Vagina (tissue), 2 donors: ENCODE results near the gene ANKRD53. TPM values are rescaled to one million over a fixed set of nuclear protein-coding genes. Genes with fewer than 3 reads are reported as not detected.

Source experiments
- DNase-seq, 2 donors: peaks; one replicate each; pipeline ENCODE4 v3.0.0-alpha.2; 2017; ENCODE audit errors: extremely low spot score in 2 of 2
- H3K27ac ChIP-seq: fragments of 200-600 bp; sonication (generic); one replicate; pipeline ENCODE4 v1.5.1; 2019
- H3K27me3 ChIP-seq: fragments of 200-600 bp; sonication (generic); one replicate; pipeline ENCODE4 v1.5.1; 2019
- H3K36me3 ChIP-seq, 2 donors: fragments of 200-600 bp; sonication (generic); one replicate each; pipeline ENCODE4 v1.5.1; 2017 to 2019
- H3K4me1 ChIP-seq: fragments of 200-600 bp; sonication (generic); one replicate; pipeline ENCODE4 v1.5.1; 2019
- H3K4me3 ChIP-seq, 2 donors: fragments of 200-600 bp; sonication (generic); 1 replicate in 1 of 2; 2 replicates in 1 of 2; pipeline ENCODE4 v1.5.1; 2016 to 2019
- H3K9me3 ChIP-seq: fragments of 200-600 bp; sonication (generic); one replicate; pipeline ENCODE4 v1.5.1; 2019
- POLR2A ChIP-seq, 2 donors: fragments of 450-650 bp; IDR thresholded peaks; one replicate each; pipeline ENCODE4 v1.6.1; 2017; ENCODE audit warnings: antibody characterized with exemption in 2 of 2, mild to moderate bottlenecking in 2 of 2, moderate library complexity in 2 of 2
- POLR2AphosphoS5 ChIP-seq, 2 donors: sonication (generic); formaldehyde crosslinking; IDR thresholded peaks; one replicate each; pipeline ENCODE4 v1.9.0; 2017; ENCODE audit warnings: antibody characterized with exemption in 2 of 2, mild to moderate bottlenecking in 2 of 2, low read depth in 1 of 2; ENCODE audit not compliant: insufficient read depth in 1 of 2
- intact Hi-C: fragments of 100-400 bp; cut with DNase I; formaldehyde crosslinking; loops from one replicate; pipeline ENCODE4 v1.15.1; 2023
- total RNA-seq: library from RNA; depleted of rRNA; stranded (reverse); fragments of >200 nt; gene quantifications from one replicate; pipeline ENCODE4 v1.2.3, GENCODE V29; 2016
- TF ChIP-seq, protein P1 (sequence below), 3 experiments: fragments of 450-650 bp in 2 of 3; fragments of 200-600 bp in 1 of 3; sonication (generic) in 1 of 3; IDR thresholded peaks; one replicate each; pipeline ENCODE4 v1.5.1; 2017 to 2019; ENCODE audit warnings: antibody characterized with exemption in 3 of 3, mild to moderate bottlenecking in 2 of 3, moderate library complexity in 2 of 3

The ANKRD53 gene
- total RNA-seq, 1 donor from 2014 or later: 4.9 TPM

DNA sequence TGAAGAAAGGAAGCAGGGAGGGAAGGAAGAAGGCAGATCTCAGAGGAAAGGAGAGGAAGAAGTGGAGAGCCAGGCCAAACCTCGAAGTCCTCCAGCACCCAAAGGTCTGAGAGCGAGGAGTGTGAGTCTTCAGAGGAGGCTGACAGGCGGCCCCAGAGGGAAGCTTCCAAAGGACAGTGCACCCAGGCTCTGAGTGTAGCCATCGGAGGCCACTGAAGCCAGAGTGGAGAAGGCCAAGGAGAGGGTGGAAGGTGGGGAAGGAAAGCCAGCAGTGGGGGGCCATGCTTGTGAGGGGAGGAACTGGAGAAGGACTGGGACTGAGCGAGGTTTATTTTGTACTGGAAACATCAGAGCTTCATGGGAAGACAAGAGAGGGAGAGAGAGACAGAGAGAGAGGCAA lies 36.7 kb upstream of the ANKRD53 start:
- no peak overlapping the region for H3K27ac ChIP-seq
- H3K36me3 ChIP-seq: no peaks in the 10 kb centered on the region
- TF ChIP-seq POLR2AphosphoS5 (IDR thresholded peaks at IDR 0.05; ENCODE audit: insufficient read depth in 1 of 2, low read depth in 1 of 2) (no peak), POLR2A (IDR thresholded peaks at IDR 0.05) (no peak)
- TF ChIP-seq, protein P1, sequence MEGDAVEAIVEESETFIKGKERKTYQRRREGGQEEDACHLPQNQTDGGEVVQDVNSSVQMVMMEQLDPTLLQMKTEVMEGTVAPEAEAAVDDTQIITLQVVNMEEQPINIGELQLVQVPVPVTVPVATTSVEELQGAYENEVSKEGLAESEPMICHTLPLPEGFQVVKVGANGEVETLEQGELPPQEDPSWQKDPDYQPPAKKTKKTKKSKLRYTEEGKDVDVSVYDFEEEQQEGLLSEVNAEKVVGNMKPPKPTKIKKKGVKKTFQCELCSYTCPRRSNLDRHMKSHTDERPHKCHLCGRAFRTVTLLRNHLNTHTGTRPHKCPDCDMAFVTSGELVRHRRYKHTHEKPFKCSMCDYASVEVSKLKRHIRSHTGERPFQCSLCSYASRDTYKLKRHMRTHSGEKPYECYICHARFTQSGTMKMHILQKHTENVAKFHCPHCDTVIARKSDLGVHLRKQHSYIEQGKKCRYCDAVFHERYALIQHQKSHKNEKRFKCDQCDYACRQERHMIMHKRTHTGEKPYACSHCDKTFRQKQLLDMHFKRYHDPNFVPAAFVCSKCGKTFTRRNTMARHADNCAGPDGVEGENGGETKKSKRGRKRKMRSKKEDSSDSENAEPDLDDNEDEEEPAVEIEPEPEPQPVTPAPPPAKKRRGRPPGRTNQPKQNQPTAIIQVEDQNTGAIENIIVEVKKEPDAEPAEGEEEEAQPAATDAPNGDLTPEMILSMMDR (IDR thresholded peaks at IDR 0.05): no peak
- intact Hi-C loops: loop anchor here (10.0 kb wide), 1 partner anchor 77 kb away; no protein-coding TSS in a partner anchor
- H3K9me3 ChIP-seq: no peaks in the 10 kb centered on the region
- DNase-seq: no peak
- H3K4me3 ChIP-seq: no peak overlapping the region
- H3K4me1 ChIP-seq: no peaks in the 10 kb centered on the region
- no peaks in the 10 kb centered on the region for H3K27me3 ChIP-seq

DNA sequence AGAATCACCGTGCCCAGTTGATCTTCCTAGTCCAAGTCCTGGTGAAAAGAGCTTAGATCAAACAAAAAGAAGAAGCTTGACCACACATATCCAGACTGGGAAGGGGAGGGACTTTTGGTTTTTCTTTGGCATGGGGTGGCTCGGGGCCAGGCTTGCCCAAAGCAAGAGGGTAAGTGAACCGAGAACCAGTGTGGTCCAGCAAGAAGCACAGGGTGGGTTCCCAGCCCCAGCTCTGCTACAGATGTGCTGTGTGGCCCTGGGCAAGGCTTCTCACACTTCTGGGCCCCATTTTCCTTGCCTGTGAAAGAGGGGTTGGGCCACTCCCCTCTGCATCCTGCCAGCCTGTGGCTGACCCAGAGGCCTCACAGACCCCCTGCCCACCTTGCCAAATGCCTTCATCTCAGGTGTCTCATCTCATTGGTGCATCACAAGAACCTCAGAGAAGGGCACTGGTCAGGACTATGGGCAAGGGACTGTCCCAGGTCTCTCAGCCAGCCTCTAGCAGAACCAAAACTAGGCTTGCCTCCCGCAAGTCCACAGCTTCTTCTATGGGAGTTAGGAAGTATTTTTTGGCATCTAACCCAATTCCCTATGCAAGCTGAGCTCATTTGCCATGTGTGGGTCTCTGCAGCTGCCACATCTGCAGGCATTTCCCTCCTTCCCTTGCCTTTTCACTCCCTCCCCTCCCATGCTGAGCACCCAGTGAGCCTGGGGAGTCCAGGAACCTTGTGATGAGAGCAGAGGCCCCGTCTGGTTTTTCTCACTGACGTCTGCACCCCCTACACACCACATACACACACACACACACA lies 35.8 kb upstream of the ANKRD53 start:
- no peaks in the 10 kb centered on the region for H3K9me3 ChIP-seq
- TF ChIP-seq POLR2AphosphoS5 (IDR thresholded peaks at IDR 0.05; ENCODE audit: insufficient read depth in 1 of 2, low read depth in 1 of 2) (no peak), POLR2A (IDR thresholded peaks at IDR 0.05) (no peak)
- TF ChIP-seq, protein P1 (IDR thresholded peaks at IDR 0.05): no peak
- DNase-seq: no peak
- H3K27ac ChIP-seq: no peak overlapping the region
- no peaks in the 10 kb centered on the region for H3K36me3 ChIP-seq
- intact Hi-C loops: loop anchor here (10.0 kb wide), 1 partner anchor 78 kb away; no protein-coding TSS in a partner anchor
- H3K27me3 ChIP-seq: no peaks in the 10 kb centered on the region
- no peak overlapping the region for H3K4me3 ChIP-seq
- peaks cover 2% of the 10 kb centered on the region for H3K4me1 ChIP-seq

DNA sequence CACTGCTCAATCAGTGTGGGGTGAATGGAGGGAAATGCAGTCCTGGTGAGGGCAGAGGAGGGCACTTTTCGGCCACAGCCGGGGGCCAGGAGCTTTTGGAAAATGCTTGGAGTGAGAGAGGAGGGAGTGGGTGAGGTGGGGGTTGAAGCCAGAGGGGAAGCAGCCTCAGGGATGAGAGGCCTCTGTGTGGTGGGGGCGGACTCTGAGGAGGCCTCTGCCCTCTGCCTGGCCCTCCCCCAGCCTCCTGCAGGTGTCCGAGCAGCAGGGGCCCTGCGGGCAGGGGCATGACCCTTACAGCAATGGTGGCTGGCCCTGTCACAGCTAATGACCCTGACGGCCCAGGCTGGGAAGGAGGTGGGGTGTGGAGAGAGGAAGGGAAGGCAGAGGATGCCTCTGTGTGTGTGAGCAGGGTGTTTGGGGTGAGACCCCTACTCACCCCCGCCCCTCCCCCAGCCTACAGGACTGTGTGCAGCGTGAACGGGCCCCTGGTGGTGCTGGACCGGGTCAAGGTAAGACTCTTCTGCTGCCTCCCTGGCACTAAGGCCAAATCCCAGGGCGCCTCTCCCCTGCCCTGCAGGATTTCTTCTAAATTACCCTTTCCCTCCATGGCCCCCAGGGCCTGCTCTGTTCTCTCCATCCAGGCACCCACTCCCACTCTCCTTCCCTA lies 35.1 kb upstream of the ANKRD53 start:
- H3K27ac ChIP-seq: no peak overlapping the region
- no peaks in the 10 kb centered on the region for H3K27me3 ChIP-seq
- H3K9me3 ChIP-seq: no peaks in the 10 kb centered on the region
- TF ChIP-seq, protein P1 (IDR thresholded peaks at IDR 0.05): no peak
- TF ChIP-seq POLR2A (IDR thresholded peaks at IDR 0.05): no peak
- no peak for TF ChIP-seq POLR2AphosphoS5 (IDR thresholded peaks at IDR 0.05; ENCODE audit: insufficient read depth in 1 of 2, low read depth in 1 of 2)
- intact Hi-C loops: loop anchor here (10.0 kb wide), 1 partner anchor 79 kb away; no protein-coding TSS in a partner anchor
- no peaks in the 10 kb centered on the region for H3K36me3 ChIP-seq
- peaks cover 9% of the 10 kb centered on the region for H3K4me1 ChIP-seq
- H3K4me3 ChIP-seq: no peak overlapping the region
- peak in 1 of 2 donors; percentile 93 for DNase-seq

DNA sequence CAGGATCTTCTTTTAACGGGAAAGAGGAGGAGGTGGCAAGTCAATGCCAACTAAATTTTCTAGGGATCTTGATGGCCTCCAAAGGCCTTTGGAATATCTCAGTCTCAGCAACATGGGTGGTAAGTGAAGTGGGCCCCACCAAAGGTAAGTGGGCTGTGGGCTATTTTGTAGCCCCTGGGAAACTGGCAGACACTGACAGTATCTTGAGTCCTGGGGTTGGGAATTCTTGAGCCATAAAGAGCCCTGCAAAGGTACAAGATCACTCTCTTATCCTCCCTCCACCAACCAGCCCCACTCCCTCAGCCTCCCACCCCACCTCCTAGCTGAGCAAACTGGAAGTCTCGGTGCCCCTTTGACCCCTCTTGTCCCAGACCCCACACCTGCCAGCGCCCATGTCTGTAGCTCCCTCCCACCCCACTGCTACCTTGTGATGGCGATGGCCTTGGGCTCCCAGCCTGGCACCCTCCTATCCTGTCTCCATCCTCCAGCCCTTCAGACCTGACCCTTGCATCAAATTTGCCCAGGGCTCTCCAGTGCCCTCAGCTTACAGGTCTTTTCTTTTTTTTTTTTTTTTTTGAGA lies 34.2 kb upstream of the ANKRD53 start:
- Histone ChIP-seq H3K9me3 (no peaks in the 10 kb centered on the region), H3K36me3 (no peaks in the 10 kb centered on the region), H3K27me3 (no peaks in the 10 kb centered on the region), H3K27ac (no peak overlapping the region), H3K4me1 (peaks cover 12% of the 10 kb centered on the region), H3K4me3 (no peak overlapping the region)
- intact Hi-C loops: loop anchor here (10.0 kb wide), 1 partner anchor 79 kb away; no protein-coding TSS in a partner anchor
- peak; percentile 40 for DNase-seq
- TF ChIP-seq POLR2A (IDR thresholded peaks at IDR 0.05) (no peak), POLR2AphosphoS5 (IDR thresholded peaks at IDR 0.05; ENCODE audit: insufficient read depth in 1 of 2, low read depth in 1 of 2) (no peak)
- TF ChIP-seq, protein P1 (IDR thresholded peaks at IDR 0.05): no peak
